Measurements from ENCODE around the gene B3GAT1.

GRCh38 chr11:134399293-134399654 lies 12.8 kb downstream of the B3GAT1 start:
- TF ChIP-seq, protein P1, sequence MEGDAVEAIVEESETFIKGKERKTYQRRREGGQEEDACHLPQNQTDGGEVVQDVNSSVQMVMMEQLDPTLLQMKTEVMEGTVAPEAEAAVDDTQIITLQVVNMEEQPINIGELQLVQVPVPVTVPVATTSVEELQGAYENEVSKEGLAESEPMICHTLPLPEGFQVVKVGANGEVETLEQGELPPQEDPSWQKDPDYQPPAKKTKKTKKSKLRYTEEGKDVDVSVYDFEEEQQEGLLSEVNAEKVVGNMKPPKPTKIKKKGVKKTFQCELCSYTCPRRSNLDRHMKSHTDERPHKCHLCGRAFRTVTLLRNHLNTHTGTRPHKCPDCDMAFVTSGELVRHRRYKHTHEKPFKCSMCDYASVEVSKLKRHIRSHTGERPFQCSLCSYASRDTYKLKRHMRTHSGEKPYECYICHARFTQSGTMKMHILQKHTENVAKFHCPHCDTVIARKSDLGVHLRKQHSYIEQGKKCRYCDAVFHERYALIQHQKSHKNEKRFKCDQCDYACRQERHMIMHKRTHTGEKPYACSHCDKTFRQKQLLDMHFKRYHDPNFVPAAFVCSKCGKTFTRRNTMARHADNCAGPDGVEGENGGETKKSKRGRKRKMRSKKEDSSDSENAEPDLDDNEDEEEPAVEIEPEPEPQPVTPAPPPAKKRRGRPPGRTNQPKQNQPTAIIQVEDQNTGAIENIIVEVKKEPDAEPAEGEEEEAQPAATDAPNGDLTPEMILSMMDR (IDR thresholded peaks at IDR 0.05; ENCODE audit: insufficient read depth, low read depth, low read length) = no peak
- TF ChIP-seq EZH2 (IDR thresholded peaks at IDR 0.05; ENCODE audit: insufficient read depth, low read length) = no peak
